ENCODE results near the gene RARA. TPM values are rescaled to one million over a fixed set of nuclear protein-coding genes. Genes with fewer than 3 reads are reported as not detected.

RARA gene
- total RNA-seq, 1 experiment from 2014 or later, result 35.1 TPM

DNA sequence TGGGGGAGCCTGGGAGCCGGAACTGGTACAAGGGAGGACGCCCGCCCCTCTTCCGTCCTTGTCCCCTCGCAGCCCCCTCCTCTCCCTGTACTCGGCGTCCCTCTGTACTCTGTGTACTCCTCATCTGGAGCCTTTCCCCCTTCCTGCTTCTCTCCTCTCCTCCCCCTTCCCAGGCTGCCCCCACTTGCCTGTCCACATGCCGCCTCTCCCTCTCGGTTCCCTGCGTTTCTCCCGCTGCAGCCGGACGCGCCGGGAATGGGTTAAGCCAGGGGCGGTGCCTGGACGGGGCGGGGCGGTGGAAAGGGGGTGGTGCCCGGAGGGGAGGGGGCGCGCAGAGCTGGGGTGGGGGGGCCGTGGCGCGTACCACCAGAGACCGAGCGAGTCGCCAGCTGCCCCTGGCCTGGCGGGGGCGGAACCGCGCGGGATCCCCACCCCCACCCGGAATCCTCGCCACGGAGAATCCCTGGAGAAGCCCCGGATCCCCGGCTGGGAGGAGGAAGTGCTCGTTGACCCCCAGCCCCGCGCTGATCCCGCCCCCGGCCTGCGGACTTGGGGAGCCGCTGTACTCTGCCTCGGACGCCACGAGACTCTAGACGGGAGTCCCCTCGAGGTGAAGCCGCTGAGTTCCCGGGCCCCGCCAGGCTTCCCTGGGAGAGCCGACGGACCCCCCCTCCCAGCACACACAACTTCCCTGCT is 33.0 kb downstream of the RARA start:
- Histone ChIP-seq H3K4me3 (replicated peaks in 1 of 2; ENCODE audit: low read depth in 1 of 2, low read length in 2 of 2) (peak overlapping the region; percentile 60 to 68), H3K4me2 (ENCODE audit: low read length) (peak overlapping the region; percentile 80), H3K9me2 (ENCODE audit: insufficient read depth) (no peaks in the 10 kb centered on the region), H3K27ac (ENCODE audit: low read depth, low read length) (peak overlapping the region; percentile 72), H3K9ac (ENCODE audit: low read length) (peak overlapping the region; percentile 73), H2AFZ (ENCODE audit: low read depth, low read length, poor library complexity, severe bottlenecking) (no peak overlapping the region), H3K27me3 (ENCODE audit: insufficient read depth, low read length) (no peaks in the 10 kb centered on the region), H4K20me1 (ENCODE audit: insufficient read depth) (no peaks in the 10 kb centered on the region; the same call in 1 of the 2 replicates), H3K36me3 (ENCODE audit: control insufficient read depth in 1 of 2, insufficient read depth in 2 of 2, low read length in 2 of 2) (peaks cover 0 to 4% of the 10 kb centered on the region in 2 experiments; a peak in 1 of 4 replicates), H3K79me2 (ENCODE audit: insufficient read depth, low read length) (peaks cover 84% of the 10 kb centered on the region), H3K4me1 (ENCODE audit: control insufficient read depth in 1 of 2, insufficient read depth in 2 of 2, low read length in 2 of 2) (peaks cover 24 to 62% of the 10 kb centered on the region in 2 experiments), H3K9me3 (ENCODE audit: control insufficient read depth in 1 of 2, insufficient read depth in 1 of 2, low read depth in 1 of 2, low read length in 2 of 2) (no peaks in the 10 kb centered on the region)
- intact Hi-C loops (cut with micrococcal nuclease), result loop anchor here (2.0 kb wide), 1 partner anchor 23 kb away; no protein-coding TSS in a partner anchor
- peak; percentile 67 for TF ChIP-seq POLR2AphosphoS5 (IDR thresholded peaks at IDR 0.05; ENCODE audit: low read depth, low read length)
- TF ChIP-seq POLR2A (IDR thresholded peaks at IDR 0.05; ENCODE audit: borderline replicate concordance, extremely low read depth, insufficient read depth, insufficient read length), result no peak
- TF ChIP-seq, protein P1, sequence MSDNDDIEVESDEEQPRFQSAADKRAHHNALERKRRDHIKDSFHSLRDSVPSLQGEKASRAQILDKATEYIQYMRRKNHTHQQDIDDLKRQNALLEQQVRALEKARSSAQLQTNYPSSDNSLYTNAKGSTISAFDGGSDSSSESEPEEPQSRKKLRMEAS (IDR thresholded peaks at IDR 0.05), result peak; percentile 22; the same call in 1 of the 2 replicates
- ChIA-PET RAD21 (ENCODE audit: low non-redundant PET in 1 of 2, low total read pairs in 2 of 2, uncharacterized antibody in 2 of 2, unreplicated experiment in 2 of 2) (no interaction called here), POLR2A (no interaction called here), CTCF (interaction anchor here (1.2 kb wide), 1 partner anchor 274 kb away, joined by 3 read pairs; no protein-coding TSS in a partner anchor)
- DNase-seq (ENCODE audit: low read depth, low spot score) (no peak), ATAC-seq (peak; percentile 62)
- no TSS peak for BruUV-seq (replicated peaks)

DNA sequence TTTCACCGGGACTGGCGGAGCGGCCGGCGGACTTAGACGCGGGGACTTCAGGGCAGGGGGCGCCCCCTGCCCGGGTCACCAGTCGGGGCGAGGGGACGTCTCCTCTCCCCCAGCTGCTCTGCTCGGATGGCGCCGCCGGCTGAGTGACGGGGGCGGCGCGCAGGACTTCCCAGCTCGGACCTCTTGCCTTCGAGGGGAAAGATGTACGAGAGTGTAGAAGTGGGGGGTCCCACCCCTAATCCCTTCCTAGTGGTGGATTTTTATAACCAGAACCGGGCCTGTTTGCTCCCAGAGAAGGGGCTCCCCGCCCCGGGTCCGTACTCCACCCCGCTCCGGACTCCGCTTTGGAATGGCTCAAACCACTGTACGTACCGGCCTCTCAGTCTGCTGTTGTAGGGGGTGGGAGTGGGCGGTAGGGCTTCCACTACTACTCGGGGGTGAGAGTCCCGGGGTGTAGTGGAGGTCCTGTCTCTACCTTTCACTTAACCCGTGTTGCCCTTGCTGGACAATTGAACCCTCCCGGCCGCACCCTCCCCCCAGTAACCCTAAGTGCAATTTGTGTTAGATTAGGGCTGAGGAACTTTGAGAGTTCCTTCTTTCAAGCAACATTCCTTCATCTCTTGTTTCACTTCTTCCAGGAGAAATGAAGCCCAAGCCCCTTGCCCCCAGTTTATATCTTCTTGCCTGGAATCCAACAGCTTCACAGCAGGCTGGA is 33.7 kb downstream of the RARA start:
- Histone ChIP-seq H3K4me1 (ENCODE audit: control insufficient read depth in 1 of 2, insufficient read depth in 2 of 2, low read length in 2 of 2) (peaks cover 24 to 62% of the 10 kb centered on the region in 2 experiments), H3K79me2 (ENCODE audit: insufficient read depth, low read length) (peaks cover 84% of the 10 kb centered on the region)
- no peak for TF ChIP-seq TCF7L2 (IDR thresholded peaks at IDR 0.05; ENCODE audit: borderline replicate concordance, extremely low read depth, insufficient read depth, insufficient read length)
- TF ChIP-seq SRF (IDR thresholded peaks at IDR 0.05; ENCODE audit: low read depth), result no peak
- no peak for TF ChIP-seq EGR1 (IDR thresholded peaks at IDR 0.05; ENCODE audit: low read depth)
- TF ChIP-seq, protein P2, sequence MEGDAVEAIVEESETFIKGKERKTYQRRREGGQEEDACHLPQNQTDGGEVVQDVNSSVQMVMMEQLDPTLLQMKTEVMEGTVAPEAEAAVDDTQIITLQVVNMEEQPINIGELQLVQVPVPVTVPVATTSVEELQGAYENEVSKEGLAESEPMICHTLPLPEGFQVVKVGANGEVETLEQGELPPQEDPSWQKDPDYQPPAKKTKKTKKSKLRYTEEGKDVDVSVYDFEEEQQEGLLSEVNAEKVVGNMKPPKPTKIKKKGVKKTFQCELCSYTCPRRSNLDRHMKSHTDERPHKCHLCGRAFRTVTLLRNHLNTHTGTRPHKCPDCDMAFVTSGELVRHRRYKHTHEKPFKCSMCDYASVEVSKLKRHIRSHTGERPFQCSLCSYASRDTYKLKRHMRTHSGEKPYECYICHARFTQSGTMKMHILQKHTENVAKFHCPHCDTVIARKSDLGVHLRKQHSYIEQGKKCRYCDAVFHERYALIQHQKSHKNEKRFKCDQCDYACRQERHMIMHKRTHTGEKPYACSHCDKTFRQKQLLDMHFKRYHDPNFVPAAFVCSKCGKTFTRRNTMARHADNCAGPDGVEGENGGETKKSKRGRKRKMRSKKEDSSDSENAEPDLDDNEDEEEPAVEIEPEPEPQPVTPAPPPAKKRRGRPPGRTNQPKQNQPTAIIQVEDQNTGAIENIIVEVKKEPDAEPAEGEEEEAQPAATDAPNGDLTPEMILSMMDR (IDR thresholded peaks at IDR 0.05 in 2 of 3, conservative IDR thresholded peaks at IDR 0.05 in 1 of 3; ENCODE audit: borderline replicate concordance in 1 of 3, insufficient read depth in 1 of 3, low read depth in 2 of 3, low read length in 2 of 3), result no peak
- TF ChIP-seq SIN3A (IDR thresholded peaks at IDR 0.05; ENCODE audit: low read depth), result no peak
- TF ChIP-seq CBX3 (IDR thresholded peaks at IDR 0.05; ENCODE audit: low read depth), result no peak
- TF ChIP-seq, protein P3, sequence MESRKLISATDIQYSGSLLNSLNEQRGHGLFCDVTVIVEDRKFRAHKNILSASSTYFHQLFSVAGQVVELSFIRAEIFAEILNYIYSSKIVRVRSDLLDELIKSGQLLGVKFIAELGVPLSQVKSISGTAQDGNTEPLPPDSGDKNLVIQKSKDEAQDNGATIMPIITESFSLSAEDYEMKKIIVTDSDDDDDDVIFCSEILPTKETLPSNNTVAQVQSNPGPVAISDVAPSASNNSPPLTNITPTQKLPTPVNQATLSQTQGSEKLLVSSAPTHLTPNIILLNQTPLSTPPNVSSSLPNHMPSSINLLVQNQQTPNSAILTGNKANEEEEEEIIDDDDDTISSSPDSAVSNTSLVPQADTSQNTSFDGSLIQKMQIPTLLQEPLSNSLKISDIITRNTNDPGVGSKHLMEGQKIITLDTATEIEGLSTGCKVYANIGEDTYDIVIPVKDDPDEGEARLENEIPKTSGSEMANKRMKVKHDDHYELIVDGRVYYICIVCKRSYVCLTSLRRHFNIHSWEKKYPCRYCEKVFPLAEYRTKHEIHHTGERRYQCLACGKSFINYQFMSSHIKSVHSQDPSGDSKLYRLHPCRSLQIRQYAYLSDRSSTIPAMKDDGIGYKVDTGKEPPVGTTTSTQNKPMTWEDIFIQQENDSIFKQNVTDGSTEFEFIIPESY (IDR thresholded peaks at IDR 0.05; ENCODE audit: extremely low read depth, insufficient replicate concordance, low read length), result no peak
- no peak for TF ChIP-seq POLR2AphosphoS5 (IDR thresholded peaks at IDR 0.05; ENCODE audit: low read depth, low read length)
- no peak for TF ChIP-seq EZH2phosphoT487 (IDR thresholded peaks at IDR 0.05; ENCODE audit: borderline replicate concordance)
- TF ChIP-seq ZNF274 (IDR thresholded peaks at IDR 0.05; ENCODE audit: low read depth, low read length), result no peak
- TF ChIP-seq SP1 (IDR thresholded peaks at IDR 0.05; ENCODE audit: low read depth), result no peak

More for the DNA sequence above, 33.7 kb downstream of the RARA start:
- ChIA-PET CTCF (no interaction called here), RAD21 (ENCODE audit: low non-redundant PET in 1 of 2, low total read pairs in 2 of 2, uncharacterized antibody in 2 of 2, unreplicated experiment in 2 of 2) (interaction anchor here in 1 of 2 experiments (0.7 kb wide), 1 partner anchor 192 kb away, joined by 3 read pairs; no protein-coding TSS in a partner anchor), POLR2A (no interaction called here)
- H3K9me3 ChIP-seq (ENCODE audit: control insufficient read depth in 1 of 2, insufficient read depth in 1 of 2, low read depth in 1 of 2, low read length in 2 of 2), result no peaks in the 10 kb centered on the region
- ATAC-seq, result no peak
- peak overlapping the region; percentile 43; the same call in 1 of the 2 replicates for H3K27ac ChIP-seq (ENCODE audit: low read depth, low read length)
- no peaks in the 10 kb centered on the region; the same call in 1 of the 2 replicates for H4K20me1 ChIP-seq (ENCODE audit: insufficient read depth)
- no peaks in the 10 kb centered on the region for H3K9me2 ChIP-seq (ENCODE audit: insufficient read depth)
- peak overlapping the region; percentile 73; the same call in 1 of the 2 replicates for H3K9ac ChIP-seq (ENCODE audit: low read length)
- TSS peak; percentile 35 for BruUV-seq (replicated peaks)
- H3K4me2 ChIP-seq (ENCODE audit: low read length), result peak overlapping the region; percentile 80
- no peak overlapping the region for H2AFZ ChIP-seq (ENCODE audit: low read depth, low read length, poor library complexity, severe bottlenecking)
- peak overlapping the region in 1 of 2 experiments; percentile 68; a peak in 2 of 4 replicates for H3K4me3 ChIP-seq (replicated peaks in 1 of 2; ENCODE audit: low read depth in 1 of 2, low read length in 2 of 2)
- H3K27me3 ChIP-seq (ENCODE audit: insufficient read depth, low read length), result no peaks in the 10 kb centered on the region
- no peak for DNase-seq (ENCODE audit: low read depth, low spot score)
- peaks cover 0 to 4% of the 10 kb centered on the region in 2 experiments; a peak in 1 of 4 replicates for H3K36me3 ChIP-seq (ENCODE audit: control insufficient read depth in 1 of 2, insufficient read depth in 2 of 2, low read length in 2 of 2)
- intact Hi-C loops (cut with micrococcal nuclease), result no loop called here

All from HCT116 (cell line).